ENCODE results near the gene TSPAN18.

TSPAN18 gene

DNA sequence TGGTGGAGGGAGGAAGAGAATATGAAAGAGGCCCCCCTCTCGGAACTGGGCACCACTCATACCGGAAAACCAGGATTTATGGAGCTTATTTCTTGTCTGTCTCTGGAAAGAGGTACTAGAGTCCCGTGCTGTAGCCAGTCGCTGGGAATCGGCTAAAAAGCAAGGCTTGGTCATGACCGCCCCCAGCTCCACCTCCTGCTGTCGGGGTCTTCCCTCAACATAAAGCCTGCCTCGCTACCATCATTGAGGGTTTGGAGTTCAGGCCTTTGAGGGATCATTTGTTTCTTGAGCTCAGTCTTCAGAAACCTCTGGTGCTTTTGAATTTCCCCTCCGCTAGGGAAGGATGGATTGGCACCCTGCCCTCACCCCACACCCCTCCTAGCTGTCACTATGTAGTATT is 97.1 kb downstream of the TSPAN18 start:
- Histone ChIP-seq H3K79me2 (ENCODE audit: control insufficient read depth, low read length) (no peaks in the 10 kb centered on the region), H3K4me3 (ENCODE audit: low read length) (no peak overlapping the region), H3K9me2 (replicated peaks; ENCODE audit: control insufficient read depth, low read length) (no peaks in the 10 kb centered on the region), H3K9me3 (ENCODE audit: control insufficient read depth, insufficient read depth, low read length) (no peaks in the 10 kb centered on the region), H3F3A (ENCODE audit: control insufficient read depth, insufficient read depth) (no peaks in the 10 kb centered on the region), H3K36me3 (ENCODE audit: control insufficient read depth, low read length) (no peaks in the 10 kb centered on the region), H3K4me2 (ENCODE audit: low read length) (no peak overlapping the region), H3K27ac (ENCODE audit: low read depth, low read length) (no peak overlapping the region), H4K20me1 (ENCODE audit: control insufficient read depth, insufficient read depth, low read depth, low read length) (no peaks in the 10 kb centered on the region; the same call in 1 of the 2 replicates), H3K27me3 (ENCODE audit: control insufficient read depth, low read length) (peaks cover 2% of the 10 kb centered on the region; the same call in 1 of the 2 replicates), H3K4me1 (ENCODE audit: control insufficient read depth, low read length) (no peaks in the 10 kb centered on the region)
- TF ChIP-seq, protein P1, sequence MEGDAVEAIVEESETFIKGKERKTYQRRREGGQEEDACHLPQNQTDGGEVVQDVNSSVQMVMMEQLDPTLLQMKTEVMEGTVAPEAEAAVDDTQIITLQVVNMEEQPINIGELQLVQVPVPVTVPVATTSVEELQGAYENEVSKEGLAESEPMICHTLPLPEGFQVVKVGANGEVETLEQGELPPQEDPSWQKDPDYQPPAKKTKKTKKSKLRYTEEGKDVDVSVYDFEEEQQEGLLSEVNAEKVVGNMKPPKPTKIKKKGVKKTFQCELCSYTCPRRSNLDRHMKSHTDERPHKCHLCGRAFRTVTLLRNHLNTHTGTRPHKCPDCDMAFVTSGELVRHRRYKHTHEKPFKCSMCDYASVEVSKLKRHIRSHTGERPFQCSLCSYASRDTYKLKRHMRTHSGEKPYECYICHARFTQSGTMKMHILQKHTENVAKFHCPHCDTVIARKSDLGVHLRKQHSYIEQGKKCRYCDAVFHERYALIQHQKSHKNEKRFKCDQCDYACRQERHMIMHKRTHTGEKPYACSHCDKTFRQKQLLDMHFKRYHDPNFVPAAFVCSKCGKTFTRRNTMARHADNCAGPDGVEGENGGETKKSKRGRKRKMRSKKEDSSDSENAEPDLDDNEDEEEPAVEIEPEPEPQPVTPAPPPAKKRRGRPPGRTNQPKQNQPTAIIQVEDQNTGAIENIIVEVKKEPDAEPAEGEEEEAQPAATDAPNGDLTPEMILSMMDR (IDR thresholded peaks at IDR 0.05; ENCODE audit: low read depth, low read length, poor library complexity, severe bottlenecking), result no peak
- TF ChIP-seq EZH2phosphoT487 (IDR thresholded peaks at IDR 0.05; ENCODE audit: borderline replicate concordance, low read length), result no peak

DNA sequence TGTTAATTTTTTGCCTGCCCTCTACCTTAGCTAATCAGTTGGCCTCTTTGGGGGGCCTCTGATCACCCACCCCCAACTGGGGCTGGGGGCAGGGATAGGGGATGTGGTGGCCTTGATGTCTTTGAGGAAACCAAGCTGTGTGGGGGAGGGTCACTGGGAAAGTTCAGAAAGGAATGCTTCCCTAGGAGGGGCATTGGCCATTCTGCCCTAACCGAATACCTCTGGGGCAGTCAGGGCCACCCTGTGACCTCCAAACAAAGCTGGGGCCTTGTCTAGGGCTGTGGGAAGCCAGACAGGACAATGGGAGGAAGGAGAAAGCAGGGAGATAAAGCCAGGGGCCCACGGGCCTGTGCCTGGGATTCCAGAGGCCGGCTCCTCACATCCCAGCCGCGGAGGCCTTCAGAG is 97.5 kb downstream of the TSPAN18 start:
- no peaks in the 10 kb centered on the region for H3K9me2 ChIP-seq (replicated peaks; ENCODE audit: control insufficient read depth, low read length)
- H3K4me1 ChIP-seq (ENCODE audit: control insufficient read depth, low read length), result no peaks in the 10 kb centered on the region
- H4K20me1 ChIP-seq (ENCODE audit: control insufficient read depth, insufficient read depth, low read depth, low read length), result no peaks in the 10 kb centered on the region; the same call in 1 of the 2 replicates
- no peaks in the 10 kb centered on the region for H3K79me2 ChIP-seq (ENCODE audit: control insufficient read depth, low read length)
- H3F3A ChIP-seq (ENCODE audit: control insufficient read depth, insufficient read depth), result no peaks in the 10 kb centered on the region
- no peak overlapping the region for H3K27ac ChIP-seq (ENCODE audit: low read depth, low read length)
- H3K4me3 ChIP-seq (ENCODE audit: low read length), result no peak overlapping the region
- TF ChIP-seq, protein P1 (IDR thresholded peaks at IDR 0.05; ENCODE audit: low read depth, low read length, poor library complexity, severe bottlenecking), result no peak
- TF ChIP-seq EZH2phosphoT487 (IDR thresholded peaks at IDR 0.05; ENCODE audit: borderline replicate concordance, low read length), result no peak
- no peaks in the 10 kb centered on the region for H3K36me3 ChIP-seq (ENCODE audit: control insufficient read depth, low read length)
- H3K9me3 ChIP-seq (ENCODE audit: control insufficient read depth, insufficient read depth, low read length), result no peaks in the 10 kb centered on the region
- H3K4me2 ChIP-seq (ENCODE audit: low read length), result no peak overlapping the region
- peaks cover 2% of the 10 kb centered on the region; the same call in 1 of the 2 replicates for H3K27me3 ChIP-seq (ENCODE audit: control insufficient read depth, low read length)

DNA sequence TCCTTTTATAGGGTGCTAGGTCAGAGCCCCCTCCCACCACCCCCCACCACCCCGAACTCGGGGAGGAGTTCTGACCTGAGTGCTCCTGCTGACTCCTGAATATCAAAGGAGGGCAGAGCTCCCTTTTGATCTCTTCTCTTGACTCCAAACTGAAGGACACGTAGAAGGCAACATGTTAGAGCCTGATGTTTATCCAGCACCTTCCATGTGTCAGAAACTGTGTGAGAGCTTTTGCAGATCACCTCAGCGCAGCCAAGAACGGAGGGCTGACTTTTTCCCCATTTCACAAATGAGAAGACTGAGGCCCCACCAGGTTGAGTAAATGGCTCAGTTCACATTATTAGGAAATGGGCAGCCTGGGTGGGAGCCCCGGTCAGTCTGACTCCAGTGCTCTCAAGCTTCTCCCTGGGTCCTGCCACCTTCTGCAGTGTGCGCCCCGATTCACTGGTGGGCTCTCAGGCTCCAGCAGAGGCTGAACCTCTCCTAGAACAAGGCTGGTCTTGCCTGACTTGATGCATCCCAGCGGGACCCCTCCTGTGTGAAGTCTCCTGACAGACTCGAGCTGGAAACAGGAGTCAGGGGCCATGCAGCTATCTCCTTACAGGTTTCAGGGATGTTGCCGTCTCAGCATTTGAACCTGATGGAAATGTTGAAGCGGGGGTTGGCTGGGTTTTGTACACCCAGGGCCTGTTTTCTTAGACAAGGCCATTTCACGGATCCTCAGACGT is 98.5 kb downstream of the TSPAN18 start:
- Histone ChIP-seq H3K4me2 (ENCODE audit: low read length) (no peak overlapping the region), H3K9me3 (ENCODE audit: control insufficient read depth, insufficient read depth, low read length) (no peaks in the 10 kb centered on the region), H3K9me2 (replicated peaks; ENCODE audit: control insufficient read depth, low read length) (no peaks in the 10 kb centered on the region), H3K4me1 (ENCODE audit: control insufficient read depth, low read length) (no peaks in the 10 kb centered on the region), H4K20me1 (ENCODE audit: control insufficient read depth, insufficient read depth, low read depth, low read length) (no peaks in the 10 kb centered on the region), H3K27me3 (ENCODE audit: control insufficient read depth, low read length) (peaks cover 4% of the 10 kb centered on the region; the same call in 1 of the 2 replicates), H3K79me2 (ENCODE audit: control insufficient read depth, low read length) (no peaks in the 10 kb centered on the region), H3K27ac (ENCODE audit: low read depth, low read length) (no peak overlapping the region), H3K4me3 (ENCODE audit: low read length) (no peak overlapping the region), H3K36me3 (ENCODE audit: control insufficient read depth, low read length) (no peaks in the 10 kb centered on the region), H3F3A (ENCODE audit: control insufficient read depth, insufficient read depth) (no peaks in the 10 kb centered on the region)
- no peak for TF ChIP-seq EZH2phosphoT487 (IDR thresholded peaks at IDR 0.05; ENCODE audit: borderline replicate concordance, low read length)
- TF ChIP-seq, protein P1 (IDR thresholded peaks at IDR 0.05; ENCODE audit: low read depth, low read length, poor library complexity, severe bottlenecking), result no peak

Measured in DOHH2 (cell line).